SK-N-MC (cell line): ENCODE results near the gene FBLN2.

Source experiments
- DNase-seq: peaks from one replicate; pipeline ENCODE4 v3.0.0-alpha.2; 2011; ENCODE audit warnings: low read depth, low spot score
- H3K27ac ChIP-seq: fragments of 200-600 bp; sonication (generic); 2 replicates; pipeline ENCODE4 v1.5.1; 2016; ENCODE audit warnings: mixed run types
- H3K36me3 ChIP-seq: fragments of 200-600 bp; sonication (generic); 2 replicates; pipeline ENCODE4 v1.6.1; 2017; ENCODE audit warnings: antibody characterized with exemption, low read length, mixed read lengths; ENCODE audit not compliant: insufficient read depth
- H3K4me3 ChIP-seq: fragments of 200-600 bp; sonication (generic); 2 replicates; pipeline ENCODE4 v1.5.1; 2016
- H3K9ac ChIP-seq: fragments of 200-600 bp; sonication (generic); 2 replicates; pipeline ENCODE4 v1.8.0; 2017; ENCODE audit warnings: mixed run types, mixed read lengths; ENCODE audit not compliant: insufficient read length
- H3K9me3 ChIP-seq: fragments of 200-600 bp; sonication (generic); 2 replicates; pipeline ENCODE4 v1.6.1; 2017; ENCODE audit warnings: low read depth, mild to moderate bottlenecking, antibody characterized with exemption, low read length, moderate library complexity, mixed read lengths
- EZH2 ChIP-seq: fragments of 200-600 bp; sonication (generic); IDR thresholded peaks from one replicate; pipeline ENCODE4 v1.6.1; 2017; ENCODE audit warnings: antibody characterized with exemption
- FOXP2 ChIP-seq: optimal IDR thresholded peaks from 2 replicates; pipeline ENCODE3; 2011; ENCODE audit warnings: mild to moderate bottlenecking, moderate library complexity; ENCODE audit not compliant: insufficient read depth; ENCODE audit errors: extremely low read length, control extremely low read depth
- POLR2AphosphoS5 ChIP-seq: IDR thresholded peaks from 2 replicates; pipeline ENCODE4 v1.6.1; 2012; ENCODE audit warnings: mild to moderate bottlenecking, low read depth, low read length, borderline replicate concordance

The FBLN2 gene

GRCh38 chr3:13547591-13548371 lies 1.1 kb upstream of the FBLN2 start:
- H3K9me3 ChIP-seq: no peaks in the 10 kb centered on the region
- H3K9ac ChIP-seq: no peak overlapping the region
- TF ChIP-seq FOXP2: no peak
- no peak for TF ChIP-seq POLR2AphosphoS5
- TF ChIP-seq EZH2: no peak
- no peak overlapping the region for H3K4me3 ChIP-seq
- no peak overlapping the region for H3K27ac ChIP-seq
- H3K36me3 ChIP-seq: no peaks in the 10 kb centered on the region
- no peak for DNase-seq

GRCh38 chr3:13549623-13550422 lies 898 bp downstream of the FBLN2 start:
- H3K4me3 ChIP-seq: no peak overlapping the region
- DNase-seq: no peak
- H3K9ac ChIP-seq: no peak overlapping the region
- no peaks in the 10 kb centered on the region for H3K9me3 ChIP-seq
- no peaks in the 10 kb centered on the region for H3K36me3 ChIP-seq
- TF ChIP-seq EZH2: no peak
- no peak for TF ChIP-seq FOXP2
- no peak for TF ChIP-seq POLR2AphosphoS5
- H3K27ac ChIP-seq: no peak overlapping the region

GRCh38 chr3:13550423-13550690 lies 1.4 kb downstream of the FBLN2 start:
- Histone ChIP-seq H3K36me3 (no peaks in the 10 kb centered on the region), H3K27ac (no peak overlapping the region), H3K9ac (no peak overlapping the region), H3K9me3 (no peaks in the 10 kb centered on the region), H3K4me3 (no peak overlapping the region)
- DNase-seq: no peak
- TF ChIP-seq POLR2AphosphoS5: no peak
- no peak for TF ChIP-seq EZH2
- TF ChIP-seq FOXP2: no peak

- no peak for DNase-seq
- Histone ChIP-seq H3K27ac (no peak overlapping the region), H3K9me3 (no peaks in the 10 kb centered on the region), H3K9ac (no peak overlapping the region), H3K4me3 (no peak overlapping the region), H3K36me3 (no peaks in the 10 kb centered on the region)
- no peak for TF ChIP-seq POLR2AphosphoS5
- no peak for TF ChIP-seq FOXP2
- no peak for TF ChIP-seq EZH2
These were observed 2.0 kb downstream of the FBLN2 start for GRCh38 chr3:13550791-13551360.

DNA sequence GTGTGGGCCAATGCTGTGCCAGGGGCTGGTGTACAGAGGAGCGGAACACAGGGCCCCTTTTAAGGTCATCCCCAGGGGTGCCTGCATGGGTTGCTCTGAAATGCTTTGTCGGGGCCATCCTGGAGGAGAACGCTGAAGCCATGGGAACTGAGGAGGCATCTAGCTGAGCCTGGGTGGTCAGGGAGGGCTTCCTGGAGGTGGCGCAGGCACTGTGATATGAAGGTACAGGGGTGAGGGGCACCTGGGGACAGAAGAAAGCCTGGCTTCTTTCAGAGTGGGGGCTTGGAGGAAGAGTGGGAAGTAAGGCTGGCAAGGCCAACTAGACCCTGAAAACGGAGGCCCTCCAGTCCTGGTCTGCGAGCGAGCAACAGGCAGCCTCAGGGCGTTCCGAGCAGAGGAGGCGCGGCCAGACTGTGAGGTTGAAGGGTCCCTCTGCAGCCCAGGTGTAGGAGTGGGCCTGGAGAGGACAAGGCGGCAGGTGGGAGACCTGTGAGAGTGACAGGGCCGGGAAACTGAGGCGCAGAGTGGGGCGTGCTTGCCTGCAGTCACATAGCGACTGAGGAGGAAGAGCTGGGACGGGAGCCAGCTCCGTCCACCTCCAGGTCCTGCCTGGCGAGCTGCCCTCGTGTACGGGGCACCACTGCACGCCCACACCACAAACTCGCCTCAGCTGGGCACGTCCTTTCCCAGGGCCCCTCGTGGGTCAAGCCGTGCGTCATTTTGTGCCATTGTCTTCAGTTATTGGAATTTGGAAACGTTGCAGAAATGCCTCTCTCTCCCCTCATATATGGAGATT lies 4.1 kb downstream of the FBLN2 start:
- TF ChIP-seq FOXP2: no peak
- no peak for TF ChIP-seq POLR2AphosphoS5
- TF ChIP-seq EZH2: no peak
- Histone ChIP-seq H3K27ac (no peak overlapping the region), H3K36me3 (no peaks in the 10 kb centered on the region), H3K9ac (no peak overlapping the region), H3K9me3 (no peaks in the 10 kb centered on the region), H3K4me3 (no peak overlapping the region)
- DNase-seq: no peak

GRCh38 chr3:13553686-13554085 lies 4.8 kb downstream of the FBLN2 start:
- DNase-seq: no peak
- Histone ChIP-seq H3K27ac (no peak overlapping the region), H3K9me3 (no peaks in the 10 kb centered on the region), H3K4me3 (no peak overlapping the region), H3K9ac (no peak overlapping the region), H3K36me3 (no peaks in the 10 kb centered on the region)
- TF ChIP-seq FOXP2 (no peak), POLR2AphosphoS5 (no peak), EZH2 (no peak)

GRCh38 chr3:13555753-13556152 lies 6.8 kb downstream of the FBLN2 start:
- no peak overlapping the region for H3K27ac ChIP-seq
- DNase-seq: no peak
- TF ChIP-seq POLR2AphosphoS5: no peak
- no peak for TF ChIP-seq FOXP2
- TF ChIP-seq EZH2: no peak

GRCh38 chr3:13556207-13556606 lies 7.3 kb downstream of the FBLN2 start:
- Histone ChIP-seq H3K27ac (no peak overlapping the region), H3K9me3 (no peaks in the 10 kb centered on the region), H3K9ac (no peak overlapping the region), H3K36me3 (no peaks in the 10 kb centered on the region), H3K4me3 (no peak overlapping the region)
- TF ChIP-seq POLR2AphosphoS5: no peak
- no peak for TF ChIP-seq EZH2
- TF ChIP-seq FOXP2: no peak
- no peak for DNase-seq

More at GRCh38 chr3:13555753-13556152, 6.8 kb downstream of the FBLN2 start:
- no peaks in the 10 kb centered on the region for H3K9me3 ChIP-seq
- no peak overlapping the region for H3K9ac ChIP-seq
- H3K4me3 ChIP-seq: no peak overlapping the region
- no peaks in the 10 kb centered on the region for H3K36me3 ChIP-seq
